Bronchial smooth muscle cell (primary cell): ENCODE results near the gene RAD51AP2. TPM values are rescaled to one million over a fixed set of nuclear protein-coding genes. Genes with fewer than 3 reads are reported as not detected.

ENCODE experiments used
- total RNA-seq: library from RNA; depleted of rRNA; stranded (reverse); fragments of >200 nt; gene quantifications from 2 replicates; pipeline ENCODE4 v1.2.1, GENCODE V29; 2014

Gene RAD51AP2
- not detected in 2 replicates for total RNA-seq

DNA sequence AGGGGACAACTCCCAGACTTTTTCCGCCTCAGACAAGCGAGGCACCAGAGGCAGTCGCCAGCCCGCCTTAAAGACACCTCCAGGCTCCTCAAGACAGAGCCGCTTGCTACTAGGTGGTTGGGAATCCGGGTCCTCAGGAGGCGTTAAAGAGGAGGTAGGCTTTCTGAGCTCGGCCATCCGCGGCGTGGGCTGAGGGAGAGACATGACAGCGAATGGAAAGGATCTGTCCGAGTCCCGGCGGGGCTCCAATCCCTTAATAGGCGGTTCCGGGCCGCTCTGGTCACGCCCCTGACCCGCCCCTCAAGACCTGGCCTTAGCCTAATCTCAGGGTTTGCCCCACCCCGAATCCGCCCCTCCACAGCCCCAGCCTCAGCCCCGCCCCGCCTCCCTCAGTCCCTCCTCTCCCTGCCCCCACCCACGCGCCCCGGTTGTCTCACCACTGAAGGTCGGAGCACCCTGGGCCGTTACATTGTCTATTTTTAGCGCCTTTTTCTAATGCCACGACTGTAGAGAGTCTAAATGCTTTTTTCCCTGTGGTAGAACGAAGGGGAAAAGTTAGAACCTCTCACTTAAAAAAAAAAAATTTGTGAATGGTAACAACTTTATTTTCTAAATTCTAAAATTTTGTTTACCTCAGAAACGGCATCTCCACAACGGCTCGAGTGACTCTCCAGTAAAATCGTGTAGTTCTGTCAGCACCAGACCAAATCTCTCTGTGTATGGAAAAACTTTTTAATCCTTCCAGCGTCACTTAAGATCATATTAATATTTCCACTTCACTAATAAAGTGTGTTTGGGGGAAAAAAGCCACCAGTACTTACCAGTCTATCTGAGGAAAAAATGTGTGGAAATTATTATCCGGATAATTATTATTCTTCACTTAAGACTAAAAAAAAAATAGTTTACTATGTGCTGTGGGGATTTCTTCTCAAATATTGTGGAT is at the start of gene RAD51AP2:
Gene RAD51AP2 (minus strand): TSS at position 229 of the 943 bp plus-strand sequence. CDS start 25 bp downstream, at position 204.

DNA sequence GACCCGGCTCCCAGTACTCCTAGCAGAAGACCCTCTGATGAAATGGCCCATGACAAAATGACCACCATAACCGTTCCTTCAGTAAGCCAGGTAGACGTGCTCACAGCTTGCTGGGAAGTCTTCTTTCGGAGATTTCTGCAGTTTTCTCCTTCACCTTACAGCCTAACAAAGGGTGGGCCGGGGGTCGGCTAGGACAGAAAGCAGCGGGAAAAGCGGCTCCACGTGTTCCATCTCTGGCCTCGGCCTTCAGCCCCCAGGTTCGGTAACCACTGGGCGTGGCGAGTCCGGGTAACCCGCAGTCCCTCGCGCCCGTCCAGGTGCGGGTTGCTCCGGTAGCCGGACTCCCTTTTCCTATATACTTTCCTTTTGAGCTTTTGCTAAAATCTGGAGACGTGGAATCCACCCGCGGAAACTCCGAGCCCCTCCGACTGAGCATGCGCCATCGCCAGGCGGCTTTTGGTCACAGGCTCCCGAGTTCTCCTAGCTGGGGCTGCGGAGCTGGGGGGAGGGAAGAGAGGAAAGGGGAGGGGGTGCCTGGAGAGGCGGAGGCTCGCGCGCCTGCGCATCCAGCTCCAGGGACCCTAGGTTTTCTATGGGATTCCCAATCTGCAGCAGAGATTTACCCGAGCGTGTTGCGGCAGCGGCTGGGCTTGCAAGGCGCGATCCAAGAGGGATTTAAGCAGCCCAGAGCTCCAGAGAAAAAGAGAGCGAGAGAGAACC is 22.0 kb upstream of the RAD51AP2 start, which contains the start of gene VSNL1:
Gene VSNL1 (plus strand): TSS at position 604 of the 720 bp plus-strand sequence. CDS start 51,379 bp downstream, outside the sequence.

Other genes with a start within 250 kb of the RAD51AP2 start
- gene VSNL1, start 22.3 kb upstream of the RAD51AP2 start, total RNA-seq: 0.17 and 0.47 TPM in 2 replicates
- gene SMC6, start 235.4 kb upstream of the RAD51AP2 start, total RNA-seq: 12.5 and 14.1 TPM in 2 replicates
- 3.2 and 3.3 TPM in 2 replicates for gene GEN1, start 235.7 kb upstream of the RAD51AP2 start, total RNA-seq